Fibroblast of mammary gland (primary cell): ENCODE data around the gene PLEKHA7.

Experiments used
- DNase-seq: peaks from one replicate; pipeline ENCODE4 v3.0.0-alpha.2; 2010; ENCODE audit warnings: low read depth
- H3K4me3 ChIP-seq: 2 replicates; pipeline ENCODE4 v1.5.1; 2011; ENCODE audit warnings: low read depth, mild to moderate bottlenecking, low read length, moderate library complexity; ENCODE audit not compliant: control insufficient read depth
- TF ChIP-seq, protein P1 (sequence below): conservative IDR thresholded peaks from 2 replicates; pipeline ENCODE4 v1.5.1; 2011; ENCODE audit warnings: low read depth, low read length, inconsistent platforms; ENCODE audit not compliant: control insufficient read depth, insufficient read depth

Gene PLEKHA7

DNA sequence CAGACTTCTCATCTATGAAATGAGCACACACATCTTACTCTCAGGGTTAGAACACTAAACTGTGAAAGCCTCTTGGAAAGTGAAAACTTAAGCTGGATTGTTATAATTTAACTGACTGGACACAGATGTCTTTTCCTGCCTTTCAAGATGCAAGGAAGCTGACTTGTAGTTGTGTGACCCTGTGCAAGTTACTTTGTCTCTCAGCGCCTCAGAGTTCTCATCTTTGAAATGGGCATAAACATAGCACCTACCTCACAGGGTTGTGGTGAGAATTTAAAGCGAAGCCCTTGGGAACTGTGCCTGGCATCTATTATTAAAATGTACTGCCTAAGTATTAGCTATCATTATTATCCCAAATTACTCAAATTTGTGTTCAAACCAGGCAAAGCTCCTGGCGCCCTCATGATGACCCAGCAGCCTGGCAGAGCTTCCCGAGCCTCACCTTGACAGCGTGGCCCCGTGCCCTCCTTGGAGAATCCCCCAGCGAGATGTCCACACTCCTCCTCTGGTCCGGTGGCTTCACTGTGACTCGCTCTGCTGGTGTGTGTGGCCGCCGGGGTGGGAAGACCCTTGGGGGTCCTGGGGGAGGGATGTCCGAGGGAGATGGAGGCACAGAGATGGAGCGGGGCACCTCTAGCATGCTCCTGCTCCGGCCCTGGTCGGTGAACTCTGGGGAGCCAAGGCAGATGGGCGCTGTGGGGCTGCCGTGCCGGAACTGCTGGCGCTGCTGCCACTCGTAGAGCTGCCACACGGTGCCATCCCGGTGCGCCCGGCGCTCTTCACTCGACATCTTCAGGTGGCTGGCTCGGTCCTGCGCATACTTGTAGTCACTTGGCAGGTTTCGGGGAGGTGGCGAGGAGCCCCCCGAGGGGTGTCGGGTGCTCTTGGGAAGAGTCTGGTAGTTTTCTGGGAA, 197.6 kb downstream of the PLEKHA7 start:
- no peak overlapping the region for H3K4me3 ChIP-seq
- TF ChIP-seq, protein P1, sequence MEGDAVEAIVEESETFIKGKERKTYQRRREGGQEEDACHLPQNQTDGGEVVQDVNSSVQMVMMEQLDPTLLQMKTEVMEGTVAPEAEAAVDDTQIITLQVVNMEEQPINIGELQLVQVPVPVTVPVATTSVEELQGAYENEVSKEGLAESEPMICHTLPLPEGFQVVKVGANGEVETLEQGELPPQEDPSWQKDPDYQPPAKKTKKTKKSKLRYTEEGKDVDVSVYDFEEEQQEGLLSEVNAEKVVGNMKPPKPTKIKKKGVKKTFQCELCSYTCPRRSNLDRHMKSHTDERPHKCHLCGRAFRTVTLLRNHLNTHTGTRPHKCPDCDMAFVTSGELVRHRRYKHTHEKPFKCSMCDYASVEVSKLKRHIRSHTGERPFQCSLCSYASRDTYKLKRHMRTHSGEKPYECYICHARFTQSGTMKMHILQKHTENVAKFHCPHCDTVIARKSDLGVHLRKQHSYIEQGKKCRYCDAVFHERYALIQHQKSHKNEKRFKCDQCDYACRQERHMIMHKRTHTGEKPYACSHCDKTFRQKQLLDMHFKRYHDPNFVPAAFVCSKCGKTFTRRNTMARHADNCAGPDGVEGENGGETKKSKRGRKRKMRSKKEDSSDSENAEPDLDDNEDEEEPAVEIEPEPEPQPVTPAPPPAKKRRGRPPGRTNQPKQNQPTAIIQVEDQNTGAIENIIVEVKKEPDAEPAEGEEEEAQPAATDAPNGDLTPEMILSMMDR = no peak
- DNase-seq = no peak

DNA sequence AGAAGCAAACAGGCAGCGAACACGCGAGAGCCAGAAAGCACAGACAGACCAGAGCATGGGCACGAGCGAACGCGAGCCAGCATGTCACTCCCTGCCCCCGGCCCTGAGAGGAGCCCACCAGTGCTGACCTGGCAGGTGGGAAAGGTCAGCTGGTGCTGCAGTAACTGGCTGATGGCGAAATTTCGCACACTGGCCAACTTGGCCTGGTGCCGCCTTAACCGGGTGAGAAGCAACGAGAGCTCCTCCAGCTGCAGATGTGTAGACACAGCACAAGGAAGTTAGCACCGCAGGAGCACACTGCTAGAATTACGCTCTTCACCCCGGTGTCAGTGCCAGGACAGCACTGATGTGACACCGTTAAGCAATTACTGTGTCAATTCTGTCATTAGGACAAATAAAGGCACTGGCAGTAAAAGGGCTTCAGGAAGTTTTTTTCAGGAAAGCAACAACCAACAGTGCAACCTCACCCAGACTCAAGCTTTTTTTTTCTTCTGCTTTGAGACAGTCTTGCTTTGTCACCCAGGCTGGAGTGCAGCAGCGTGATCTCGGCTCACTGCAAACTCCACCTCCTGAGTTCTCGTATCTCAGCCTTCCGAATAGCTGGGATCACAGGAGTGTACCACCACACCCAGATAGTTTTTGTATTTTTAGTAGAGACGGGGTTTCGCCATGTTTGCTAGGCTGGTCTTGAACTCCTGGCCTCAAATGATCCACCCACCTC, 199.0 kb downstream of the PLEKHA7 start:
- TF ChIP-seq, protein P1 = no peak
- no peak overlapping the region for H3K4me3 ChIP-seq
- DNase-seq = peak; percentile 64

DNA sequence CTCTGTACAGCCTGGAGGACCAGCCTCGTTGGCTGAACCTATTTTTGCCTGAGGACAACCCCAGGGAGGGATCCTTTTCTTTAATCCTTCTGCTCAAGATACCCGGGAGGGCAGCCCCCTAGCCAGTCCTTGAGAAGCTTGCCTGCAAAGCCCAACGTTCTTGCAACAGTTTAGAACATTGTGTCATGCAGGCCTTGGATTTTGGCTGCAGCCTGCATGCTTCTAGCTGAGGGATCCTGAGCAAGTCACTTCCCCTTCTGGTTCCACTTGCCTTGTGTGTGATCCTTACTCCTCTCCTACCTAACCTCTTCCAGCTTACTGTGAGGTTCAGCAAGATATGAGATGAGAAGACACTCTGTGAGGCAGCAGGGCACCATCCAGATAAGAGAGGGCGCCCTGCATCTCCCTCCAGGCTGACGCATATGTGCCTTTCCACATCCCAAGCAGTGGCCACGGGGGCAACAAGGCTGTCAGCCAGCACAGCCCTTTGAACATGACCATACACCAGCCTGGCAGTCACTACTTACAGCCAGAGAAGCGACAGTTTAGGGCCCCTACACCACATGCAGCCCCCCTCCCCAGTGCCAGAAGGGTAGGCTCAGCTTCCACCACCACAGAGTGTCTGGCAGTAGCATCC, 199.7 kb downstream of the PLEKHA7 start:
- TF ChIP-seq, protein P1 = no peak
- no peak for DNase-seq
- H3K4me3 ChIP-seq = no peak overlapping the region

DNA sequence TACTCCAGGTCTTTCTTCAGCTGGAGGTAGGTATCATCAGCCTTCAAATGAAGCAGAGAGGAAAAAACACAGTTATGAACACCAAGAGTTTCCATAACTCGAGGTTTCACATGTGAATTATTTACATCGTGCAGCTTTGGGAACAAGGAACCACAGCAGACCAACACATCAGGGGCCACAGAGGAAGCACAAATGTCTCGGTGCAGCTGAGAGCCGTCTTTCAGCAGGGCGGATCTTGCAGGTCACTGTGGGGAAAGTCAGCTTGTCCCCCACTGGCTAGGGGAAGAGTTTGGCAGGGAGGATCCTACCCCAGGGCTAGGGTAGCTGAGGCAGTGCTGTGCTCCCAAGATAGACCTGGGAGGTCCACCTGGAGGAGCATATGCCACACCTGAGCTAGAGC, 201.1 kb downstream of the PLEKHA7 start:
- no peak for DNase-seq
- TF ChIP-seq, protein P1 = no peak
- no peak overlapping the region for H3K4me3 ChIP-seq

DNA sequence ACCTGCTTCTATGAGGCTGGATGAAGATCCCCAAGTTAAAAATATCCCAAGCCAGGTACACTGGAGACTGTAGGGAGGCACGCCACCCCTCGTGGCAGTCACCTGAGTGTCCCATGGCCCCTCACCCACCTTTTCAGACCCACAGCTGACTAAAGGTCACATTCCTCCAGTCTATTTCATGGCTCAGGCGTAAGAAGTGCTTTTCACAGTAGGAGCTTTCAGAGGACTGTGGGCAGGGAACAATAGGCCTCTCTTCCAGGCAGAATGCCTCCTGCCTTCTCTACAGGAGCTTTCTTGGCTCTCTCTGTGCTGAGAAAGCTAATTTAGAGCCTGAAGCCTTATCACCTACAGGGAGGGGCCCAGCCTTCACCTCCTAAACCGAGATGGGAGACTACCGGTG, 201.9 kb downstream of the PLEKHA7 start:
- TF ChIP-seq, protein P1 = no peak
- H3K4me3 ChIP-seq = no peak overlapping the region
- DNase-seq = no peak

DNA sequence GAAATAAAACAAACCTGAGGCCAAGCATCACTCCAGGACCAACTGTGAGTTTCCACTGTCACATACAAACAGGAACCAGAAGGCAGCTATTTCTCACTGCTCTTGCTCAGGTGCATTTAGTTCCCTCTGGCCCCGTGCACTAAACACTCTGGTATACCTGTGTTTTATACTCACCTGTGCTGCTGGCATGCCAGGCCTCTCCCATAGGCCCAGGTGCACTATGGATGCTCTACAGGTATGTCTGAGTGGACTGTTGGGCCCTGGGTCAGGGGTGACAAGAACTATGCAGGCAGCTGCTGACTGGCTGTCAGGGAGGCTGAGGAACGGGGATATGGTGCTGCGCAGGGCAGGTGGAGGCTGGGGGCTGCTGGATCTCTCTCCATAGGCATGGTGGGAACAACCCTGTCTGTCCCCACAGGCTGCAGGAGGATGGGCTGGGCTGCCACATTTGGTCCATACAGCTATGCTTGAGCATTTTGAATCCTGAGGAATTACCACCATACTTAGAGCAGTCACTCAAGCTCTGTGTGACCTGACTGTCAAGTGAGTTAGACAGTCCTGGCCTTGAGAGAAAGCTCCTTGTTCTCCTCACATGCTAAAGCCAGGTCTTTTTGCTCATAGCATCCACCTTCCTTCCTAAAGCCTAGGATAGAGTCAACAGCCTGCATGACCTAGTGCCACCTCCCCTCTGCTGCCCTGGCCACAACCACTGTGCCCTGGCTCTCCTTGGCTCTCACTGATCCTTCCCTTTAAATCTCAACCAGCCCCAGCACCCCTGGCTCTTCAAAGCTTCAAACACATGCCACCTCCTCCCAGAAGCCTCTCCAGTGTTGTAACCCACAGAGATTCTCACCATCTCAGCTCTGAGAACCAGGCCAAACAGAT, 202.8 kb downstream of the PLEKHA7 start:
- TF ChIP-seq, protein P1 = no peak
- no peak for DNase-seq
- H3K4me3 ChIP-seq = no peak overlapping the region
